Measurements from ENCODE around the gene KDM5B.

DNA sequence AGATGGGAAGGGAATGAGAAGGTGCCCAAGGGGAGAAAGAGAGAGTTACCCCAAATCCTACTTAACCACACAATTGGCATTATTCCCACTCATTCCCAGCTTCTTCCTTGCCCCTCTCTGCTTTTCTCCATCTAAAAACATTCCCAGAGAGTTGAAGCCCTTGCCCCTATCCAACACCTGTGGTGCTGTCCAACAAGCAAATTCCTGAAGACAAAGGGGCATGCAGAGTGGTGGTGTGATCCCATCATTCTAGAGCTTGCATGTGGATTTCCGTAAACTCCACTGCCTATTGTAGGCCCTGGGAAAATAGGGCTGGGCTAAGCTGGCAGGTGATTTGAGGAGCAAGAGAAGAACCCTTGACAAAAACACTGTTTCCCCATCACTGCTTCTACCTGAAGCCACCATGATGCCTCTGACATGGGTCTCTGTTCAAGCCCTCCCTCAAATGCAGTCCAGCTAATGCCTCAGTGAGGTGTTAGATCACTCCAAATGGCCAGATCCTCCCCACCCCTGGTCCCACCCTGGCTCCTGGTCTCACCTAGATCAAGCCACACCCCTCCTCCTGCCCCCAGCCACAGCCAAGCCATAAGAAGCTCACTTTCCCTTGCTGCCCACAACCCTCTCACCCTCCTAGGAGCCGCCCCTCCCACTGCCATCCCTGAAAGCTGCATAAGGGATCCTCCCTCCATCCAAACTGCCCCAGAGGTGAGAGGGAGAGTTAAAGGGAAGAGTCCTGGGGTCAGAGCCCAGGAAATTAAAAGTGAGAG lies 127.5 kb downstream of the KDM5B start:
- TF ChIP-seq, protein P1, sequence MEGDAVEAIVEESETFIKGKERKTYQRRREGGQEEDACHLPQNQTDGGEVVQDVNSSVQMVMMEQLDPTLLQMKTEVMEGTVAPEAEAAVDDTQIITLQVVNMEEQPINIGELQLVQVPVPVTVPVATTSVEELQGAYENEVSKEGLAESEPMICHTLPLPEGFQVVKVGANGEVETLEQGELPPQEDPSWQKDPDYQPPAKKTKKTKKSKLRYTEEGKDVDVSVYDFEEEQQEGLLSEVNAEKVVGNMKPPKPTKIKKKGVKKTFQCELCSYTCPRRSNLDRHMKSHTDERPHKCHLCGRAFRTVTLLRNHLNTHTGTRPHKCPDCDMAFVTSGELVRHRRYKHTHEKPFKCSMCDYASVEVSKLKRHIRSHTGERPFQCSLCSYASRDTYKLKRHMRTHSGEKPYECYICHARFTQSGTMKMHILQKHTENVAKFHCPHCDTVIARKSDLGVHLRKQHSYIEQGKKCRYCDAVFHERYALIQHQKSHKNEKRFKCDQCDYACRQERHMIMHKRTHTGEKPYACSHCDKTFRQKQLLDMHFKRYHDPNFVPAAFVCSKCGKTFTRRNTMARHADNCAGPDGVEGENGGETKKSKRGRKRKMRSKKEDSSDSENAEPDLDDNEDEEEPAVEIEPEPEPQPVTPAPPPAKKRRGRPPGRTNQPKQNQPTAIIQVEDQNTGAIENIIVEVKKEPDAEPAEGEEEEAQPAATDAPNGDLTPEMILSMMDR (conservative IDR thresholded peaks at IDR 0.05; ENCODE audit: low read length) = no peak
- TF ChIP-seq EZH2phosphoT487 (IDR thresholded peaks at IDR 0.05; ENCODE audit: borderline replicate concordance, low read depth, low read length) = no peak
